H1 (cell line): ENCODE results near the gene RGS17. TPM values are rescaled to one million over a fixed set of nuclear protein-coding genes. Genes with fewer than 3 reads are reported as not detected.
A peak's percentile ranks its signal among the peaks of the same experiment; 100 is the strongest.

ENCODE experiments used
- CTCF ChIA-PET: fragments of 300-600 bp; sonication (Branson Sonifier 250); formaldehyde crosslinking; loops from one replicate; lab custom pipeline; 2021; ENCODE audit not compliant: partially characterized antibody; lab: Charles Lee
- POLR2A ChIA-PET: fragments of 300-600 bp; sonication (Branson Sonifier 250); formaldehyde crosslinking; loops from one replicate; lab custom pipeline; 2021; ENCODE audit warnings: inconsistent platforms; ENCODE audit not compliant: partially characterized antibody; lab: Charles Lee
- DNase-seq, 2 experiments: peaks; one replicate each; pipeline versions ENCODE4 v3.0.0 to v3.0.0-alpha.2; 2010 to 2022; ENCODE audit warnings: low spot score in 2 of 2, low read depth in 1 of 2, mixed read lengths in 1 of 2
- FAIRE-seq: peaks from 2 replicates; lab custom pipeline; 2011; peaks lifted over from hg19 to GRCh38; lab: Jason Lieb, UNC
- H2AFZ ChIP-seq: 2 replicates; pipeline ENCODE4 v1.8.1; 2012; ENCODE audit warnings: low read length, inconsistent platforms
- H2AK5ac ChIP-seq: 2 replicates; pipeline ENCODE4 v1.6.1; 2013; ENCODE audit warnings: low read depth, low read length
- H2BK120ac ChIP-seq: replicated peaks from 2 replicates; pipeline ENCODE3; 2013; ENCODE audit warnings: low read depth, low read length, inconsistent platforms
- H2BK12ac ChIP-seq: 2 replicates; pipeline ENCODE4 v1.6.1; 2013; ENCODE audit warnings: low read depth, low read length
- H2BK15ac ChIP-seq: 2 replicates; pipeline ENCODE4 v1.6.1; 2013; ENCODE audit warnings: low read length
- H2BK20ac ChIP-seq: 2 replicates; pipeline ENCODE4 v1.6.1; 2013; ENCODE audit warnings: low read length
- H2BK5ac ChIP-seq: 2 replicates; pipeline ENCODE4 v1.6.1; 2013; ENCODE audit warnings: low read depth, low read length
- H3K14ac ChIP-seq: 2 replicates; pipeline ENCODE4 v1.6.1; 2013; ENCODE audit warnings: inconsistent platforms; ENCODE audit not compliant: insufficient read length
- H3K18ac ChIP-seq: 2 replicates; pipeline ENCODE4 v1.6.1; 2013; ENCODE audit warnings: low read length; ENCODE audit errors: extremely low read depth
- H3K23ac ChIP-seq: 2 replicates; pipeline ENCODE4 v1.6.1; 2013; ENCODE audit warnings: inconsistent platforms; ENCODE audit not compliant: insufficient read length
- H3K23me2 ChIP-seq: 2 replicates; pipeline ENCODE4 v1.6.1; 2013; ENCODE audit warnings: low read depth, low read length
- H3K27ac ChIP-seq: 2 replicates; pipeline ENCODE4 v1.6.1; 2011; ENCODE audit warnings: low read depth, low read length, inconsistent platforms
- H3K27me3 ChIP-seq, 4 experiments: replicated peaks in 1 of 4; 1 replicate in 1 of 4; 2 replicates in 3 of 4; pipeline versions ENCODE4 v1.6.1 to v1.8.1; 2011 to 2013; ENCODE audit warnings: low read length in 3 of 4, mild to moderate bottlenecking in 3 of 4, inconsistent platforms in 2 of 4, mixed read lengths in 2 of 4, moderate library complexity in 1 of 4; ENCODE audit not compliant: control insufficient read depth in 3 of 4, insufficient read depth in 3 of 4; ENCODE audit errors: extremely low read depth in 1 of 4
- H3K36me3 ChIP-seq, 4 experiments: 2 replicates each; pipeline versions ENCODE4 v1.6.1 to v1.8.1; 2011 to 2013; ENCODE audit warnings: mild to moderate bottlenecking in 4 of 4, low read length in 3 of 4, moderate library complexity in 2 of 4, control low read depth in 1 of 4, inconsistent platforms in 1 of 4; ENCODE audit not compliant: insufficient read depth in 4 of 4, control insufficient read depth in 2 of 4
- H3K4ac ChIP-seq: replicated peaks from 2 replicates; pipeline ENCODE3; 2013; ENCODE audit warnings: low read length, low read depth, mixed read lengths, inconsistent platforms; ENCODE audit not compliant: insufficient read length
- H3K4me1 ChIP-seq, 4 experiments: replicated peaks in 1 of 4; 1 replicate in 1 of 4; 2 replicates in 3 of 4; pipeline versions ENCODE4 v1.6.1 to v1.8.1; 2011 to 2013; ENCODE audit warnings: low read length in 3 of 4, inconsistent platforms in 2 of 4, mixed read lengths in 1 of 4; ENCODE audit not compliant: insufficient read depth in 4 of 4, control insufficient read depth in 3 of 4
- H3K4me2 ChIP-seq, 2 experiments: 2 replicates each; pipeline versions ENCODE4 v1.6.1 to v1.8.1; 2011 to 2013; ENCODE audit warnings: low read depth in 2 of 2, low read length in 2 of 2, control low read depth in 1 of 2, inconsistent platforms in 1 of 2, mild to moderate bottlenecking in 1 of 2; ENCODE audit not compliant: insufficient read depth in 1 of 2
- H3K4me3 ChIP-seq, 4 experiments: fragments of 200-600, 300-600 bp in 1 of 4; sonication (generic), shearing (Covaris generic), sonication (Bioruptor Twin) in 1 of 4; 2 replicates each; pipeline versions ENCODE4 v1.5.1 to v1.8.1; 2011 to 2016; ENCODE audit warnings: low read length in 4 of 4, low read depth in 3 of 4, control low read depth in 2 of 4, inconsistent platforms in 2 of 4, mild to moderate bottlenecking in 2 of 4, mixed read lengths in 1 of 4, moderate library complexity in 1 of 4; ENCODE audit not compliant: insufficient read depth in 2 of 4; ENCODE audit errors: extremely low read depth in 1 of 4
- H3K56ac ChIP-seq: replicated peaks from 2 replicates; pipeline ENCODE3; 2013; ENCODE audit warnings: low read depth, mild to moderate bottlenecking, mixed read lengths, low read length, inconsistent platforms; ENCODE audit not compliant: insufficient read length
- H3K79me1 ChIP-seq: 2 replicates; pipeline ENCODE4 v1.6.1; 2013; ENCODE audit warnings: low read depth, low read length, control low read depth
- H3K79me2 ChIP-seq, 2 experiments: 2 replicates each; pipeline versions ENCODE4 v1.6.1 to v1.8.1; 2012 to 2013; ENCODE audit warnings: low read length in 2 of 2, mild to moderate bottlenecking in 2 of 2, inconsistent platforms in 1 of 2; ENCODE audit not compliant: insufficient read depth in 2 of 2, control insufficient read depth in 1 of 2
- H3K9ac ChIP-seq, 4 experiments: replicated peaks in 1 of 4; 1 replicate in 1 of 4; 2 replicates in 3 of 4; pipeline versions ENCODE4 v1.6.1 to v1.8.1; 2011 to 2013; ENCODE audit warnings: low read depth in 3 of 4, low read length in 3 of 4, control low read depth in 2 of 4, mild to moderate bottlenecking in 2 of 4, moderate library complexity in 2 of 4, inconsistent platforms in 1 of 4; ENCODE audit errors: extremely low read depth in 1 of 4
- H3K9me3 ChIP-seq, 2 experiments: 2 replicates each; pipeline versions ENCODE4 v1.6.1 to v1.8.1; 2012 to 2013; ENCODE audit warnings: mild to moderate bottlenecking in 2 of 2, moderate library complexity in 2 of 2, control low read depth in 1 of 2, inconsistent platforms in 1 of 2, low read depth in 1 of 2, low read length in 1 of 2, mixed read lengths in 1 of 2; ENCODE audit not compliant: insufficient read depth in 2 of 2
- H4K20me1 ChIP-seq, 2 experiments: replicated peaks in 1 of 2; 2 replicates each; pipeline versions ENCODE3 to v1.8.1; 2011 to 2013; ENCODE audit warnings: inconsistent platforms in 2 of 2, low read length in 2 of 2, mild to moderate bottlenecking in 1 of 2; ENCODE audit not compliant: insufficient read depth in 2 of 2, control insufficient read depth in 1 of 2
- H4K5ac ChIP-seq: 2 replicates; pipeline ENCODE4 v1.6.1; 2013; ENCODE audit warnings: low read length, low read depth, mixed read lengths, inconsistent platforms; ENCODE audit not compliant: insufficient read length
- H4K8ac ChIP-seq: 2 replicates; pipeline ENCODE4 v1.8.0; 2013; ENCODE audit warnings: mild to moderate bottlenecking, moderate library complexity, low read length, inconsistent platforms; ENCODE audit not compliant: insufficient read depth; ENCODE audit errors: extremely low read depth
- H4K91ac ChIP-seq: replicated peaks from 2 replicates; pipeline ENCODE3; 2013; ENCODE audit warnings: low read length, mixed read lengths, inconsistent platforms; ENCODE audit not compliant: insufficient read length
- BCL11A ChIP-seq, 2 experiments: IDR thresholded peaks; one replicate each; pipeline ENCODE4 v1.6.1; 2011; ENCODE audit warnings: low read depth in 2 of 2, low read length in 2 of 2, mild to moderate bottlenecking in 2 of 2
- KDM4A ChIP-seq: IDR thresholded peaks from one replicate; pipeline ENCODE4 v1.7.1; 2012; ENCODE audit warnings: low read depth, mild to moderate bottlenecking, moderate library complexity, low read length, inconsistent platforms; ENCODE audit not compliant: severe bottlenecking
- PHF8 ChIP-seq: fragments of 200-600 bp; sonication (generic); conservative IDR thresholded peaks from 2 replicates; pipeline ENCODE4 v1.7.1; 2012; ENCODE audit warnings: low read depth, mild to moderate bottlenecking, inconsistent platforms, low read length, moderate library complexity
- POLR2A ChIP-seq, 2 experiments: IDR thresholded peaks; 1 replicate in 1 of 2; 2 replicates in 1 of 2; pipeline ENCODE4 v1.6.1; 2011; ENCODE audit warnings: low read depth in 2 of 2, low read length in 2 of 2, mild to moderate bottlenecking in 2 of 2; ENCODE audit errors: control extremely low read depth in 1 of 2
- POLR2AphosphoS5 ChIP-seq: IDR thresholded peaks from 2 replicates; pipeline ENCODE4 v1.6.1; 2011; ENCODE audit warnings: low read depth, low read length
- RBBP5 ChIP-seq: IDR thresholded peaks from 2 replicates; pipeline ENCODE4 v1.7.1; 2012; ENCODE audit warnings: low read depth, mild to moderate bottlenecking, inconsistent platforms, low read length, moderate library complexity, borderline replicate concordance
- SIN3A ChIP-seq, 2 experiments: IDR thresholded peaks in 1 of 2; conservative IDR thresholded peaks in 1 of 2; 2 replicates each; pipeline ENCODE4 v1.6.1; 2011 to 2012; ENCODE audit warnings: low read length in 2 of 2, improper control_type of control experiment in 1 of 2, low read depth in 1 of 2, mild to moderate bottlenecking in 1 of 2
- SP1 ChIP-seq: IDR thresholded peaks from 2 replicates; pipeline ENCODE4 v1.6.1; 2011; ENCODE audit warnings: low read depth, low read length
- TAF1 ChIP-seq: IDR thresholded peaks from 2 replicates; pipeline ENCODE4 v1.6.1; 2011; ENCODE audit warnings: mild to moderate bottlenecking, low read depth, low read length
- WGBS, 2 experiments: shearing (Covaris generic) in 1 of 2; methylation state at CpG; one replicate each; pipeline versions ENCODE4 v1.1.6 to v1.1.7; 2013 to 2015; ENCODE audit warnings: low lambda C conversion rate in 2 of 2, mixed read lengths in 2 of 2, inconsistent platforms in 1 of 2, low coverage in 1 of 2, missing lambda C conversion rate in 1 of 2; ENCODE audit not compliant: insufficient replicate concordance in 2 of 2, insufficient coverage in 1 of 2, insufficient read length in 1 of 2; ENCODE audit errors: extremely low coverage in 1 of 2, missing lambda C conversion rate in 1 of 2; 5-methylcytosine and 5-hydroxymethylcytosine counted together
- polyA plus RNA-seq, 7 experiments: library from polyadenylated mRNA; depleted of rRNA in 3 of 7; stranded (reverse) in 5 of 7; unstranded in 2 of 7; fragments of >200 nt in 5 of 7; fragments of 200-250 nt in 2 of 7; gene quantifications; 1 replicate in 5 of 7; 2 replicates in 1 of 7; 4 replicates in 1 of 7; pipeline versions ENCODE4 v1.2.1 to v1.2.3, GENCODE V29; 2011 to 2013; ENCODE audit warnings: missing spikeins in 2 of 7, mixed read lengths in 2 of 7
- total RNA-seq: library from RNA; stranded (reverse); fragmentation: NEBNext Ultra II Directional; extraction: Animal tissue kit (Norgen Biotek cat#: 25700); gene quantifications from 2 replicates; pipeline ENCODE4 v1.2.1, GENCODE V29; 2021

RGS17 gene
- total and polyA plus RNA-seq, 2 of the 8 experiments (the other 6 are each of a cell fraction or from before 2014, with no cell fraction given) = 2.0 to 12.2 TPM

GRCh38 chr6:153001767-153002612 is 129.1 kb downstream of the RGS17 start:
- Histone ChIP-seq H3K79me1 (peaks cover 4% of the 10 kb centered on the region; the same call in 1 of the 2 replicates), H4K5ac (no peak overlapping the region), H4K91ac (no peak overlapping the region), H2BK12ac (no peak overlapping the region), H3K9ac (peak overlapping the region; percentile 78 to 98 (median 91)), H2AK5ac (no peak overlapping the region), H3K27me3 (no peaks in the 10 kb centered on the region), H3K14ac (no peak overlapping the region), H3K9me3 (no peaks in the 10 kb centered on the region), H2BK120ac (no peak overlapping the region), H4K8ac (no peak overlapping the region), H3K4me2 (peak overlapping the region; percentile 86 to 99), H3K4ac (no peak overlapping the region), H3K18ac (0 out of 2 replicates have a peak overlapping the region, but pooled peaks have one; percentile 41), H2BK5ac (no peak overlapping the region), H2AFZ (no peak overlapping the region), H3K27ac (peak overlapping the region; percentile 69; the same call in 1 of the 2 replicates), H3K36me3 (peaks cover 0 to 14% (median 4%) of the 10 kb centered on the region in 4 experiments; a peak in 5 of 8 replicates), H2BK20ac (no peak overlapping the region), H3K79me2 (peaks cover 12 to 53% of the 10 kb centered on the region in 2 experiments), H3K23me2 (peaks cover 12% of the 10 kb centered on the region), H3K4me1 (peaks cover 0 to 3% (median 1%) of the 10 kb centered on the region in 4 experiments; a peak in 2 of 7 replicates), H3K23ac (no peak overlapping the region), H2BK15ac (no peak overlapping the region), H3K4me3 (peak overlapping the region; percentile 84 to 100 (median 98)), H4K20me1 (peaks cover 3 to 5% of the 10 kb centered on the region in 2 experiments), H3K56ac (no peak overlapping the region)
- FAIRE-seq (no peak), DNase-seq (no peak)
- WGBS, 2 experiments = 6% methylated on average over 20 of the region's 31 CpGs; no CpG with 5 or more reads in 1 of the 2 experiments
- TF ChIP-seq SP1 (no peak), BCL11A (IDR thresholded peaks at IDR 0.05; ENCODE audit: low read depth in 2 of 2, low read length in 2 of 2) (no peak), KDM4A (peak; percentile 33), POLR2A (IDR thresholded peaks at IDR 0.05; ENCODE audit: control extremely low read depth in 1 of 2, low read depth in 2 of 2, low read length in 2 of 2) (peak; percentile 19 to 56), TAF1 (peak; percentile 35; the same call in 1 of the 2 replicates), PHF8 (peak; percentile 83), POLR2AphosphoS5 (peak; percentile 74; the same call in 1 of the 2 replicates), RBBP5 (no peak), SIN3A (conservative IDR thresholded peaks at IDR 0.05 in 1 of 2, IDR thresholded peaks at IDR 0.05 in 1 of 2; ENCODE audit: low read depth in 1 of 2, low read length in 2 of 2) (peak; percentile 40 to 61; a peak in 2 of 4 replicates)
- ChIA-PET CTCF (interaction anchor here (1.0 kb wide), 1 partner anchor 274 kb away, joined by 3 read pairs; no protein-coding TSS in a partner anchor), POLR2A (interaction anchor here (2.7 to 8.8 kb wide), 2 partner anchors 10 to 17 kb away, joined by 8 to 103 read pairs; partner anchors contain the start of gene FBXO5)
